ENCODE data around the gene RNF220.

DNA sequence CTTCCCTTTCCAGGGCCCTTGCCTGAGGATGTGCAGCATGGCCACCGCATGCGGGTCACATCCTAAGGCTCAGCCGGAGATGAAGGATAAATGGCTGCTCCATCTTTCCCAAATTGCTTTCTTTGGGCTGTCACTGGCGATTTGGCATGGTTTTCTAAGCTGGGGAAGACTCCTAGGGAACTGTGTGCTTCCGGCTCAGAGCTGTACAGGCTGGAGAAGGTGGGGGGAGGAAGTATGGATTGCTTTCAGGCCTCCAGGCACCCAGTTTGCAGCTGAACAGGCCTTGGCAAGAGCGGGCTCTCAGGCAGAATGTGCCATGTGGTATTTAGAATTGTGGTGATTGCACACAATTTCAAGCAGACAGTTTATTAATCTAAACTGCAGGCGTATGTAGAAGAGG is 220.3 kb downstream of the RNF220 start:
- TF ChIP-seq OSR1 (CRISPR knock-in tag; IDR thresholded peaks at IDR 0.05) = no peak
- no peak for TF ChIP-seq ZNF565 (CRISPR knock-in tag; conservative IDR thresholded peaks at IDR 0.05; ENCODE audit: low read depth)
- TF ChIP-seq, protein P1, sequence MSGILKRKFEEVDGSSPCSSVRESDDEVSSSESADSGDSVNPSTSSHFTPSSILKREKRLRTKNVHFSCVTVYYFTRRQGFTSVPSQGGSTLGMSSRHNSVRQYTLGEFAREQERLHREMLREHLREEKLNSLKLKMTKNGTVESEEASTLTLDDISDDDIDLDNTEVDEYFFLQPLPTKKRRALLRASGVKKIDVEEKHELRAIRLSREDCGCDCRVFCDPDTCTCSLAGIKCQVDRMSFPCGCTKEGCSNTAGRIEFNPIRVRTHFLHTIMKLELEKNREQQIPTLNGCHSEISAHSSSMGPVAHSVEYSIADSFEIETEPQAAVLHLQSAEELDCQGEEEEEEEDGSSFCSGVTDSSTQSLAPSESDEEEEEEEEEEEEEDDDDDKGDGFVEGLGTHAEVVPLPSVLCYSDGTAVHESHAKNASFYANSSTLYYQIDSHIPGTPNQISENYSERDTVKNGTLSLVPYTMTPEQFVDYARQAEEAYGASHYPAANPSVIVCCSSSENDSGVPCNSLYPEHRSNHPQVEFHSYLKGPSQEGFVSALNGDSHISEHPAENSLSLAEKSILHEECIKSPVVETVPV (CRISPR knock-in tag; IDR thresholded peaks at IDR 0.05) = no peak
- TF ChIP-seq, protein P2, sequence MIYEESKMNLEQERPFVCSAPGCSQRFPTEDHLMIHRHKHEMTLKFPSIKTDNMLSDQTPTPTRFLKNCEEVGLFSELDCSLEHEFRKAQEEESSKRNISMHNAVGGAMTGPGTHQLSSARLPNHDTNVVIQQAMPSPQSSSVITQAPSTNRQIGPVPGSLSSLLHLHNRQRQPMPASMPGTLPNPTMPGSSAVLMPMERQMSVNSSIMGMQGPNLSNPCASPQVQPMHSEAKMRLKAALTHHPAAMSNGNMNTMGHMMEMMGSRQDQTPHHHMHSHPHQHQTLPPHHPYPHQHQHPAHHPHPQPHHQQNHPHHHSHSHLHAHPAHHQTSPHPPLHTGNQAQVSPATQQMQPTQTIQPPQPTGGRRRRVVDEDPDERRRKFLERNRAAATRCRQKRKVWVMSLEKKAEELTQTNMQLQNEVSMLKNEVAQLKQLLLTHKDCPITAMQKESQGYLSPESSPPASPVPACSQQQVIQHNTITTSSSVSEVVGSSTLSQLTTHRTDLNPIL (CRISPR knock-in tag; IDR thresholded peaks at IDR 0.05; ENCODE audit: low read depth) = no peak
- no peak for TF ChIP-seq TCF4 (CRISPR knock-in tag; IDR thresholded peaks at IDR 0.05; ENCODE audit: borderline replicate concordance)

Data from SK-N-SH treated with all-trans-retinoic acid at 6 μM for 48 hours (cell line).